ENCODE measurements around the gene DNMT3A.

- TF ChIP-seq POLR2A (IDR thresholded peaks at IDR 0.05; ENCODE audit: low read length) (no peak), GATA1 (IDR thresholded peaks at IDR 0.05; ENCODE audit: low read depth, low read length) (no peak)
These were observed 19.7 kb upstream of the DNMT3A start for GRCh38 chr2:25361261-25362048.
